NCI-H226 (cell line): ENCODE results near the gene MAP3K19.
A peak's percentile ranks its signal among the peaks of the same experiment; 100 is the strongest.
"Not testable (repeated sequence)": the region's sequence is repeated elsewhere in the genome, so short reads cannot be mapped to it uniquely, and the experiment has no call there.

Source experiments
- DNase-seq: peaks from one replicate; pipeline ENCODE4 v3.0.0-alpha.2; 2015

The MAP3K19 gene

GRCh38 chr2:134977104-134977503 is 70.1 kb downstream of the MAP3K19 start:
- DNase-seq: peak; percentile 9

- DNase-seq: no peak
These were observed 71.1 kb downstream of the MAP3K19 start for GRCh38 chr2:134976074-134976702.

- no peak for DNase-seq
These were observed 71.8 kb downstream of the MAP3K19 start for GRCh38 chr2:134975281-134976009.

GRCh38 chr2:134973241-134974138 is 73.8 kb downstream of the MAP3K19 start:
- DNase-seq: no peak

GRCh38 chr2:134967166-134967565 is 80.1 kb downstream of the MAP3K19 start:
- DNase-seq: not testable (repeated sequence)

GRCh38 chr2:134957477-134957876 is 89.8 kb downstream of the MAP3K19 start:
- DNase-seq: no peak

GRCh38 chr2:134955744-134956143 is 91.5 kb downstream of the MAP3K19 start:
- DNase-seq: no peak

- no peak for DNase-seq
These were observed 93.2 kb downstream of the MAP3K19 start for GRCh38 chr2:134954065-134954464.

GRCh38 chr2:134952608-134953007 is 94.6 kb downstream of the MAP3K19 start:
- no peak for DNase-seq

GRCh38 chr2:134950886-134951285 is 96.4 kb downstream of the MAP3K19 start:
- DNase-seq: no peak

- DNase-seq: no peak
These were observed 97.1 kb downstream of the MAP3K19 start for GRCh38 chr2:134949981-134950708.

- DNase-seq: no peak
These were observed 101.2 kb downstream of the MAP3K19 start for GRCh38 chr2:134946073-134946472.

GRCh38 chr2:134944975-134945374 is 102.3 kb downstream of the MAP3K19 start:
- no peak for DNase-seq

GRCh38 chr2:134943540-134943939 is 103.7 kb downstream of the MAP3K19 start:
- DNase-seq: no peak

- DNase-seq: no peak
These were observed 110.6 kb downstream of the MAP3K19 start for GRCh38 chr2:134936691-134937090.

GRCh38 chr2:134934641-134935040 is 112.6 kb downstream of the MAP3K19 start:
- DNase-seq: no peak

GRCh38 chr2:134934150-134934549 is 113.1 kb downstream of the MAP3K19 start:
- DNase-seq: no peak

GRCh38 chr2:134933732-134934131 is 113.5 kb downstream of the MAP3K19 start:
- DNase-seq: no peak

GRCh38 chr2:134932864-134933526 is 114.3 kb downstream of the MAP3K19 start:
- no peak for DNase-seq

GRCh38 chr2:134927195-134927594 is 120.1 kb downstream of the MAP3K19 start:
- peak; percentile 47 for DNase-seq

- DNase-seq: no peak
These were observed 120.9 kb downstream of the MAP3K19 start for GRCh38 chr2:134926231-134926931.

- DNase-seq: no peak
These were observed 122.3 kb downstream of the MAP3K19 start for GRCh38 chr2:134924912-134925311.
